GM12872 (cell line): ENCODE results near the gene TPD52L2.

Experiments used
- TF ChIP-seq, protein P1 (sequence below): IDR thresholded peaks from 3 replicates; pipeline ENCODE4 v1.5.1; 2011; ENCODE audit warnings: low read depth, mild to moderate bottlenecking, low read length, moderate library complexity; ENCODE audit not compliant: insufficient read depth

TPD52L2 gene

DNA sequence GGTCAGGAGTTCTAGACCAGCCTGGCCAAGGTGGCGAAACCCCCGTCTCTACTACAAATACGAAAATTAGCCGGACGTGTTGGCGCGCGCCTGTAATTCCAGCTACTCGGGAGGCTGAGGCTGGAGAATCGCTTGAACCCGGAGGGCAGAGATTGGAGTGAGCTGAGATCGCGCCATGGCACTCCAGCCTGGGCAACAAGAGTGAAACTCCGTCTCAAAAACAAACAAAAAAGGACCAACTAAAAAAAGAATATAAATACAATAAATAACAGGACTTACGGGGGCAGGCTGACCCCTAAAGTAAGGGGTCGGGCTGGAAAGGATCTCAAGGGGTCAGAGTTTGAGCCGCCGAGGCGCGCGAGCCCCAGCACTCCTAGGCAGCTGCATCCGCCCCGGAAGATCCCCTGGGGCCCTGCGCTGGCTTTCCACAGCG is 509 bp upstream of the TPD52L2 start:
- TF ChIP-seq, protein P1, sequence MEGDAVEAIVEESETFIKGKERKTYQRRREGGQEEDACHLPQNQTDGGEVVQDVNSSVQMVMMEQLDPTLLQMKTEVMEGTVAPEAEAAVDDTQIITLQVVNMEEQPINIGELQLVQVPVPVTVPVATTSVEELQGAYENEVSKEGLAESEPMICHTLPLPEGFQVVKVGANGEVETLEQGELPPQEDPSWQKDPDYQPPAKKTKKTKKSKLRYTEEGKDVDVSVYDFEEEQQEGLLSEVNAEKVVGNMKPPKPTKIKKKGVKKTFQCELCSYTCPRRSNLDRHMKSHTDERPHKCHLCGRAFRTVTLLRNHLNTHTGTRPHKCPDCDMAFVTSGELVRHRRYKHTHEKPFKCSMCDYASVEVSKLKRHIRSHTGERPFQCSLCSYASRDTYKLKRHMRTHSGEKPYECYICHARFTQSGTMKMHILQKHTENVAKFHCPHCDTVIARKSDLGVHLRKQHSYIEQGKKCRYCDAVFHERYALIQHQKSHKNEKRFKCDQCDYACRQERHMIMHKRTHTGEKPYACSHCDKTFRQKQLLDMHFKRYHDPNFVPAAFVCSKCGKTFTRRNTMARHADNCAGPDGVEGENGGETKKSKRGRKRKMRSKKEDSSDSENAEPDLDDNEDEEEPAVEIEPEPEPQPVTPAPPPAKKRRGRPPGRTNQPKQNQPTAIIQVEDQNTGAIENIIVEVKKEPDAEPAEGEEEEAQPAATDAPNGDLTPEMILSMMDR = no peak

DNA sequence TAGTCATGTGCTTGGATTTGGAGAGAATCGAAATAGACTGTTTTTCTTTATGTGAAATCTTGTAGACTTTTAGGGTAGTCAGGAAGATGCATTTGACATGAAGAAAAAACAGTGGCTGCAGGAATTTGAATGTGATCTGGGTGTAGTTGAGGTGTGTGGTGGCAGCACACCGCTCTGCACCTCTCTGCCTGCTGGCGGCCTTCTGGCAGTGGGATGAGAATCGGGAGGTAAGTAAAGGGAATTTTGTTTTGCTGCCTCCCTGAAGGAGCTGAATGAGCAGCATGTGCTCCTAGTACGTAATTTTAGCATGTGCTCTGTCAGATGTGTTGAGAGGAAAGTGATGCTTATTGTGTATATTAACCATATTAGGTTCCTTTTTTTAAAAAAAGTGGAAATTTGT is 3.2 kb downstream of the TPD52L2 start:
- TF ChIP-seq, protein P1 = no peak

DNA sequence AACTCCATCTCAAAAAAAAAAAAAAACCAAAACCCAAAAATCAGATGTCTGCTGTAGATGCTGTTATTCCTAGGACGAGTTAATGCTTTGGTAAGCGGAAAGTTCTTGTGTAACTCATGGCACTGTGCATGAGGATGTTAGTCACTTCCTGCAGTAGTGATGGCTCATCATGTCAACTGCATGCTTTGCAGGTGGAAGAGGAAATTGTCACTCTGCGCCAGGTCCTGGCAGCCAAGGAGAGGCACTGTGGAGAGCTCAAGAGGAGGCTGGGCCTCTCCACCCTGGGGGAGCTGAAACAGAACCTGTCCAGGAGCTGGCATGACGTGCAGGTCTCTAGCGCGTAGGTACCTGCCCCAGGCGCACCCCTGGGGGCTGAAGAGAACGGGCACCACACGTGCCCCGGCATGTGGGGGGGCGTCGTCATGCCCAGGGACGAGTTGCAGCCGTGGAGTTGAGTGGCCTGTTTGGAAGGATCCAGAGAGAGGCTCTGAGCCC is 8.5 kb downstream of the TPD52L2 start:
- TF ChIP-seq, protein P1 = no peak

DNA sequence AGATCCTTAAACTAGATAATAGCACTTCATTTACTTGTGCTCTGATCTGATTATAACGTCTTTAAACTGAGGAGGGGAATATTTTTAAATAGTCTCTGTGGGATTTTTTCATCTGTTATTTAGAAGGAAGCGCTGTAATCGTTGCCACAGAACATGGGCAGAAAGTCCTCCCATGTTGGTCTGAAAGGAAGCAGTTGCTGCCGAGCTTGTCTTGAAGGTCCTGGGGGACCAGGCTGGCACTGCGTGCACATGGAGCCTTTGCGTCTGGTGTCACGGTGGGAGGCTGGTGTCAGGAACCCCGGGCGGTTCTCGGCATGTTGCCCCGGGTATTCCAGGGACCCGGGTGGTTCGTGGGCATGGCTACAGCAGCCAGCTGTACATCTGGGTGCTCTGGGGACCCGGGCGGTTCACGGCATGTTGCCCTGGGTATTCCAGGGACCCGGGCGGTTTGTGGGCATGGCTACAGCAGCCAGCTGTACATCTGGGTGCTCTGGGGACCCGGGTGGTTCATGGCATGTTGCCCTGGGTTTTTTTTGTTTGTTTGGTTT is 11.5 kb downstream of the TPD52L2 start:
- TF ChIP-seq, protein P1 = no peak

DNA sequence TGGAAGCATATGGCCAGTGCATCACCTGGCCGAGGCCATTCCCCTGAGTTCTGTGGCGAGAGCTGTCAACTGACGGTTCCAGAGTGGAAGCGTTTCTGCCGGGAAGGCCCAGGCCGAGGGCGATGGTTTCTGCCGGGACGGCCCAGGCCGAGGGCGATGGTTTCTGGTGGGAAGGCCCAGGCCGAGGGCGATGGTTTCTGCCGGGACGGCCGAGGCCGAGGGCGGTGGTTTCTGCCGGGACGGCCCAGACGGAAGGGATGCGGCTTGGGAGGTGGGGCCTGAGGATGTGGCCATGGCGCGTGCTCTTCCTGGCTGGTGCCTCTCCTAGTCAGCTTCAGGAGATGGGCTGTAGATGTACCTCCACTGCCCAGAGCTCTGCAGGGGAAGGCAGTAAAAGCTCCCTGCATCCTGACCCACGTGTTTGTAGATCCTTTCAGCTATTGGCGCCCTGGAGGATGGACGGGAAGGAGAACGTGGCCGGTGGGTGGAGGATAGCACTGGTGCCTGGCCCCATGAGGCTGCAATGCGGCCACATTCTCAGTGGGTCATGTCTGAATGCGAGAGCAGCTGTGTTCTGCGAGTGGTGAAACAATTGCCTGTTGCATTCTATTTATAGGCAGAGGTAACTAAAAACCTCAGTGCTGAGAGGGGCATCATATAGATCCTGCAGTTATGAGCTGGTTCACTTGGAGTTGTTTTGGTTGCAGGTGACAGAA is 12.8 kb downstream of the TPD52L2 start:
- TF ChIP-seq, protein P1 = no peak

DNA sequence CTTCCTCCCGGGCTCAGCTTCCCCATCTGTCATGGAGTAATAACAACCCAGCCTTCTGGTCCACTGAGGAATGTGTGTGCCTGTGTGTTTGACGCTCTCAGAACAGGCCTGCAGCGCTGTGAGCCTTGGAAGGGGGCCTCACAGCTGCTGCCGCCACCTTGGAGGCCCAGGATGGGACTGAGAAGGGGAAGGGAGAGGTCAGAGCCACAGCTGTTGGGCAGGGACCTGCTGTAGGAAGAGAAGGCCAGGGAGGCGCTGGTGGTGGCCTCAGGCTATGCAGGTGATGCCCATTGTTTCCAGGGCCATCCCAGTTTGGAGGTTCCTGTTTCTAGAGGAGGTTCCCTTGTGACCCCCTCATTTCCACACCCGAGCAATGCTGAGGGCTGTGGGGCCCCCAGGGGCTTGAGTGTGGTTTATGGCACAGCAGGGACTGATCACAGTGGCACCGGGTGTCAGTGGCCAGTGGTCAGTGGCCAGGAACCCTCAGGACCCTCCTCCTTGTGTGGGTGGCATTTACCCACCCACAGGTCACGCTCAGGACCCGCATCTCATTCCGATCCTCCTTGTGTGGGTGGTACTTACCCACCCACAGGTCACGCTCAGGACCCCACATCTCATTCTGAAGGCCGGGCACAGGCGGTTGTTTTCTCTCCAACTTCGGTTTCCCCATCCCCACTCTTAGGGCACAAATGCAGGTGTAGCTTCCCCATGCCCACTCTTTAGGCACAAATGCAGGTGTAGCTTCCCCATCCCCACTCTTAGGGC is 14.0 kb downstream of the TPD52L2 start:
- TF ChIP-seq, protein P1 = no peak

DNA sequence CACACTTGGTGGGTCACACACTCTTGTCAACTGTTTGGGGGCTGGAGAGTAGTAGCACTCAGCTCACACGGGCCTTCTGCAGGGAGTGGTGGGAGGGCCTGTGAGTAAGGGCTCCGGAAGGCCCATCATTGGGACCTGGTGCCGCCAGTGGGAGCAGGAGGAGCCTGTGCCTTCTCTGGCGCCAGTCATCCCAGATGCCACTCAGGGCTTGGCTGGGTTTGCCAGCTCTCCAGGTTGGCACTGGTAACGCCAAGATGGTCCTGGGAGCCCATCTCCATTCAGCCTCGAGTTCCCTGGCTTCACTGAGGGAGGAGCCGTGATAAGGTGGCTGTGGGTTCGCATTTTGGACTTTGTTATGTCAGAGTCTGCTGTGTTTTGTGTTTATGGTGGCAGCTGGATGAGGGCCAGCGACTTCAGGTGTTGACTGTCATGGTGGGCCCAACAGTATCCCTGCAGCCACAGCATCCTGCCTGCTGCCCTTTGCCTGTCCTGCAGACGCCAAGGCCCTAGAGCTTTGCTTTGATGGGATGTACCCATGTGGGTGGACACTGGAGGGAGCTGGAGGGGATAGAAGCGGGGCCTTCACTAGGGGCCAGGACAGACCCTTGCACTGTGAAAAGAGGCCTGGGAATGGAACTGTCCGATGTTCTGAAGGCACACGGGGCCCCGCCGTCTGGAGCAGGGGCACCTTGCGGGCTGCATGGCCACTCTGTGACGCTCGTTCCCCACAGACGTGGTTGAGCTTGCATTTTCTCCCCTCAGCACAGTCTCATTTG is 16.6 kb downstream of the TPD52L2 start:
- TF ChIP-seq, protein P1 = no peak
